Left cardiac atrium (tissue), 4 donors: ENCODE results near the gene SAT1. TPM values are rescaled to one million over a fixed set of nuclear protein-coding genes. Genes with fewer than 3 reads are reported as not detected.
A peak's percentile ranks its signal among the peaks of the same experiment; 100 is the strongest.

ENCODE experiments used
- ATAC-seq, 2 donors: fragments of 200-7000 bp; cut with Tn5 transposase; one replicate each; pipeline ENCODE4 v1.9.1; 2020; ENCODE audit warnings: mild to moderate bottlenecking in 2 of 2, moderate library complexity in 2 of 2
- DNase-seq: peaks from one replicate; pipeline ENCODE4 v3.0.0-alpha.2; 2020
- intact Hi-C, 2 donors: fragments of 100-400 bp; cut with DNase I; formaldehyde crosslinking; loops; one replicate each; pipeline versions ENCODE4 v1.14.1 to v1.15.1; 2022 to 2023
- total RNA-seq, 2 donors: library from RNA; stranded (reverse); fragmentation: NEBNext Ultra II Directional; extraction: Animal tissue kit (Norgen Biotek cat#: 25700); gene quantifications; one replicate each; pipeline ENCODE4 v1.2.1, GENCODE V29; 2021
- donor health status: DM: no; HTN: yes; CAD: no.
- donor health status: DM: no; HTN: yes; CAD: no; lungs with severe emphysema.
- donor health status: DM: yes; HTN: yes; CAD: no.
- donor health status: Dilated cardiomyopathy.

Gene SAT1
- total RNA-seq, 2 donors from 2014 or later = 291 to 408 TPM

GRCh38 chrX:23792861-23793553 lies 10.0 kb downstream of the SAT1 start:
- ATAC-seq = no peak
- no peak for DNase-seq
- intact Hi-C loops = no loop called here

- no peak for DNase-seq
- intact Hi-C loops = no loop called here
- ATAC-seq = no peak
Observed at GRCh38 chrX:23795221-23795620, 12.2 kb downstream of the SAT1 start.

GRCh38 chrX:23797371-23798128 lies 14.6 kb downstream of the SAT1 start:
- intact Hi-C loops = no loop called here
- no peak for DNase-seq
- ATAC-seq = no peak

- DNase-seq (no peak), ATAC-seq (no peak)
- intact Hi-C loops = no loop called here
Observed at GRCh38 chrX:23799469-23800065, 16.6 kb downstream of the SAT1 start.

- no peak for DNase-seq
- intact Hi-C loops = no loop called here
- no peak for ATAC-seq
Observed at GRCh38 chrX:23802431-23802830, 19.5 kb downstream of the SAT1 start.

GRCh38 chrX:23803931-23804381 lies 21.0 kb downstream of the SAT1 start:
- ATAC-seq (peak; percentile 71 to 88), DNase-seq (peak; percentile 62)
- intact Hi-C loops = no loop called here

GRCh38 chrX:23804578-23804977 lies 21.6 kb downstream of the SAT1 start:
- ATAC-seq (no peak), DNase-seq (no peak)
- intact Hi-C loops = no loop called here

GRCh38 chrX:23805389-23805788 lies 22.4 kb downstream of the SAT1 start:
- ATAC-seq (no peak), DNase-seq (no peak)
- intact Hi-C loops = no loop called here

GRCh38 chrX:23810279-23810678 lies 27.3 kb downstream of the SAT1 start:
- intact Hi-C loops = no loop called here

GRCh38 chrX:23811108-23811651 lies 28.2 kb downstream of the SAT1 start:
- ATAC-seq (peak in 1 of 2 donors; percentile 38), DNase-seq (no peak)
- intact Hi-C loops = no loop called here

More at GRCh38 chrX:23810279-23810678, 27.3 kb downstream of the SAT1 start:
- DNase-seq (no peak), ATAC-seq (no peak)

- intact Hi-C loops = no loop called here
- DNase-seq = no peak
- peak in 1 of 2 donors; percentile 41 for ATAC-seq
Observed at GRCh38 chrX:23811656-23812055, 28.7 kb downstream of the SAT1 start.

GRCh38 chrX:23813808-23814207 lies 30.8 kb downstream of the SAT1 start:
- intact Hi-C loops = no loop called here
- ATAC-seq = no peak
- no peak for DNase-seq

- intact Hi-C loops = no loop called here
- DNase-seq (no peak), ATAC-seq (no peak)
Observed at GRCh38 chrX:23815376-23815775, 32.4 kb downstream of the SAT1 start.

GRCh38 chrX:23816179-23816578 lies 33.2 kb downstream of the SAT1 start:
- DNase-seq = no peak
- ATAC-seq = no peak
- intact Hi-C loops = no loop called here

- DNase-seq = no peak
- no peak for ATAC-seq
- intact Hi-C loops = no loop called here
Observed at GRCh38 chrX:23817979-23818336, 35.0 kb downstream of the SAT1 start.

GRCh38 chrX:23819385-23820234 lies 36.6 kb downstream of the SAT1 start:
- intact Hi-C loops = no loop called here
- ATAC-seq (peak in 1 of 2 donors; percentile 70), DNase-seq (no peak)

- no peak for DNase-seq
- intact Hi-C loops = no loop called here
- peak in 1 of 2 donors; percentile 54 for ATAC-seq
Observed at GRCh38 chrX:23820235-23820782, 37.3 kb downstream of the SAT1 start.

GRCh38 chrX:23821847-23822246 lies 38.9 kb downstream of the SAT1 start:
- intact Hi-C loops = no loop called here
- no peak for DNase-seq
- ATAC-seq = no peak

GRCh38 chrX:23822397-23822796 lies 39.4 kb downstream of the SAT1 start:
- intact Hi-C loops = no loop called here
- DNase-seq = no peak

More at GRCh38 chrX:23822397-23822796, 39.4 kb downstream of the SAT1 start:
- no peak for ATAC-seq
